NCI-H2196 (cell line): Measurements from ENCODE around the gene MMP11.

Experiments
- DNase-seq: peaks from one replicate; lab custom pipeline; 2025; ENCODE audit not compliant: unreplicated experiment; lab: John Stamatoyannopoulos, UW

Gene MMP11

DNA sequence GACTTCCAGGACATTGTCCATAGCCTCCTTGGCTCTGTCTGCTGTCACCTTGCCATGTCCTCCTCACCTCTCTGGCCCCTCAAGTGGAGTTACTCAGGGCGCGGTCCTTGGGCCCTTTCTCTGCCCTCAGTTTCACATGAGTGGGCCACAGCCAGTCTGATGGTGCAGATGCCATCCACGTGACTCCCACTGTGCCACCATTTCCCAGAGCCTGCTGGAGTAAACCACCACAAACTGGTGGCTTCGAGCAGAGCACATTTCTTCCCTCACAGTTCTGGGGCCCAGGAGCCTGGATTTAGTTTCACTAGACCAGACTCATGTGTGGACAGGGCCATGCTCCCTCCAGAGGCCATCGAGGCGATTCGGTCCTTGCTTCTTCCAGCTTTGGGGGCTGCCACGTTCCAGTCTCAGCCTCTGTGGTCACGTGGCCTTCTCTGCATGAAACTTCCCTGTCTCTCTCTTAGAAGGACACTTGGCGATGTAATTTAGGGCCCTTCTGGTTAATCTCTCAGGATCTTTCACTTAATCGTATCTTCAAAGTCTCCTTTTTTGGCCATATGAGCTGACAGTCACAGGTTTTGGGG lies 28.7 kb downstream of the MMP11 start:
- DNase-seq = no peak

DNA sequence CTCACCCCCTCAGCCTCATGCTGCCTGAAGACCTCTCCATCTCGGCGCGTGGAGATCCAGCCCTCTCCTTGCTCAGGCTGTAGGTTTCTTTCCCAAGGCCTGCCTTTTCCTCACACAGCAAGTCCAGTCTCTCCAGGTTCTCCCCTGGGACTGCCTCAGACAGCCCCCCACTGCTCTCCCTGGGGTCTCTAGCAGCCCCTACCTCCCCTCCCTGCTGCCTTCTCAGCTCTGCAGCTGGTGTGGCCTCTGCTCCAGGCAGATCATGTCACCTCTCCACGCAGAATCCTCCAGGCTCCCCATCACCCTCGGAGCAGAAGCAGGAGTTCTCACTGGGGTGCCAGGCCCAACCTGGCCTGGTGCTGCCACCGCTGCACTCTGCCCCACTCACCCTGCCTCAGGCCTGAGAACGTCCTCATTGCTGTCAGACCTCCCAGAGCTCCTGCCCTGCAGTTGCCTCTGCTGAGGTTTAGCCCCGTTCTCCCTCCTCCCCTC lies 29.3 kb downstream of the MMP11 start:
- no peak for DNase-seq

- no peak for DNase-seq
Observed at GRCh38 chr22:23803001-23803819, 30.6 kb downstream of the MMP11 start.

GRCh38 chr22:23804781-23805291 lies 32.2 kb downstream of the MMP11 start:
- DNase-seq = no peak

- DNase-seq = no peak
Observed at GRCh38 chr22:23806837-23807236, 34.2 kb downstream of the MMP11 start.

GRCh38 chr22:23812378-23812777 lies 39.7 kb downstream of the MMP11 start:
- no peak for DNase-seq

- no peak for DNase-seq
Observed at GRCh38 chr22:23815541-23816155, 43.0 kb downstream of the MMP11 start.

DNA sequence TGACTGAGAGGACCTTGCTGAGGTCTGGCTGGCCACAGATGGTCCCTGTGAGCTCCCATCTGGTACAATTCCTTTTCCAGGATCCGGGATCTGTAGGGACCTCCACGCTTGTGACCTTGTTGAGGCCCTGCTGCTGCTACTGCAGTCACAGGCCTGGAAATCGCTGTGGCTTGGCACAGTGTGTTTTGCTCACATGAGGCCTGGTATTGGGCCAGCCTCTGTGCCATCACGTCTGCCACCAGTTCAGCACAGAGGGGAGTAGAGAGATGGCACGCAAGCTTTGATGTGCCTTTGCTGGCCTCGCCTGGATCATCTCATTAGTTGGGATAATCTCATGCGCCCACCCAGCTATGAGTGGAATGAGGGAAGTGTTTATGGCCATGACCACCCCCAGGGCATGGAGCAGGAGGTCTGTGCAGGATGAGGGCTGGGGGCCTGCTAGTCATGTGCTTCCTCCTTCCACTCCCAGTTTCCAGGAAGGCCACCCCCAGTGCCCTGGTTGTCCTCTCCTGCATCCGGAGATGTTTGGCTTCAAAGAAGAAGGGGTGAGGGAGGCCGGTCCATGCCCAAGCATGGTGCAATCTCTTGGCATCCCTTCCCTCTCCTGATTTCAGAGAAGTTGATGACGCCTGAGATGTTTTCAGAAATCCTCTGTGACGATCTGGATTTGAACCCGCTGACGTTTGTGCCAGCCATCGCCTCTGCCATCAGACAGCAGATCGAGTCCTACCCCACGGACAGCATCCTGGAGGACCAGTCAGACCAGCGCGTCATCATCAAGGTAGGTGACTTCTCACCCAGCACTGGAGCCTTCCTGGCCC lies 43.7 kb downstream of the MMP11 start:
- DNase-seq = no peak

- DNase-seq = no peak
Observed at GRCh38 chr22:23817146-23817545, 44.5 kb downstream of the MMP11 start.

DNA sequence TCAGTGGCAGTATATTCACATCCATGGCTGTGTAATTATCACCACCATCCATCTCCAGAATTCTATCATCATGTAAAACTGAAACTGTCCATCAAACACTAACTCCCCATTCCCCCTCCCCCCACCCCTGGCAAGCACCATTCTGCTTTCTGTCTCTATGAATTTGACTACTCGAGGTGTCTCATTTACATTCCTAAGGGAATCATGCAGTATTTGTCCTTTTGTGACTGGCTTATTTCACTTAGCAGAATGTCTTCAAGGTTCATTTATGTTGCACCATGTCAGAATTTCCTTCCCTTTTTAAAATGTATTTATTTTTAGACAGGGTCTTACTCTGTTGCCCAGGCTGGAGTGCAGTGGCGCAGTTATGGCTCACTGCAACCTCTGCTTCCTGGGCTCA lies 45.9 kb downstream of the MMP11 start:
- DNase-seq = no peak

DNA sequence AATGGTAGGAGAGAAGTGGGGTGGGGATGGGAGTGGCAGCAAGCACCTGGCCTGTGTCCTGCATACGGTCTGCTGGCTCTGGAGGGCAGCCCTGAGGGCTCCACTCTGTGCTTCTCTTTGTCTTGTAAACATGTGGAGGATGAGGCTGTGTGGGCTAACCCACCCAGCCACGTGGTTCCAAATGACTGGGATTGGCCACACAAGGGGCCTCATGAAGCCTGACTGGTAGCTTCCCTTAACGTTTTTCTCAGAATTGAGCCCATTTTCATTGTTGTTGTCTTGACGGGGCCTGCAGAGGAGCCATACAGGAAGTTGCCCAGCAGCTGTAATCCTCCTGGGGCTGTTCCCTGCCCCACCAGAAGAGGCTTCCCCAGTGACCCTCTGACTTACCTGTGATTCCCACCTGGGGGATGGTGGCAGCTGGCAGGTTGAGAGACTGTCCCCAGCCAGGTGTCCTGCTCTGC lies 48.1 kb downstream of the MMP11 start:
- no peak for DNase-seq

GRCh38 chr22:23822101-23822671 lies 49.5 kb downstream of the MMP11 start:
- DNase-seq = no peak

- no peak for DNase-seq
Observed at GRCh38 chr22:23823331-23823791, 50.7 kb downstream of the MMP11 start.

DNA sequence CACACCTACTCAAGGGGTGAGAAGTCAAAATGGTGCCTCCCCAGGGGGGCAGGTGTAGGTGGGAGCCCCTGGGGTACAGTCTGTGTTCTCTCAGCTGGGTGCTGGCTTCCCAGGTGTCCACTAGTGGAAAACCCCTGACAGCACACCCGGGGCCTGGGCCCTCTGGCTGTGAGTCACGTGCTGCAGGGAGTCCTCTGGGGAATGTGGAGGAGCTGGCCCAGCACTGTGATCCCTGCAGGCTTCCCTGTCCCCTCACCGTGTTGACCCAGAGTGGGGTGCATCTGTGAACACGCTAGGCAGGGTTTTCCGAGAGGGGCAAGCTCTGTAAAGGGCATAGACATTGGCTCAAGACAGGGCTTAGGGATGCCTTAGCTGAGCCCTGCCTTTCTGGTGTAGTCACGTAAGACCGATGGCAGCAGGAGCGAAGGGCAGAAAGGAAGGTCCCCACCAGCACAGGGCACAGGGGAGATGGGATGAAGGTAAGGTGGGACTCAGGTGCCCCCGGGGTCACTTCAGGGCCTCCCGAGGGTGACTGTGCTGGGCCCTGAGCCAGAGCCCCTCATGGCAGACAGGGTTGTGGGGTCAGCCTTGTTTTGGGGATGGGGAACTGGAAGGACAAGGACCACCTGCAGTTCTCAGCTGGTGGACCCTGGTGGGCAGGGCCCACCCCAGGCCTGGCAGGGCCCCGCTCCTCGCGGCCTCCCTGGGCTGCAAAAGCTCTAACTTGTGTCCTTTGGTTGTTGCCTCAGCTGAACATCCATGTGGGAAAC lies 52.0 kb downstream of the MMP11 start:
- DNase-seq = no peak

- no peak for DNase-seq
Observed at GRCh38 chr22:23825246-23825905, 52.7 kb downstream of the MMP11 start.

GRCh38 chr22:23826510-23827350 lies 54.1 kb downstream of the MMP11 start:
- DNase-seq = no peak

- no peak for DNase-seq
Observed at GRCh38 chr22:23827351-23827995, 54.8 kb downstream of the MMP11 start.
